Osteoblast (primary cell): ENCODE data around the gene SPG21. TPM values are rescaled to one million over a fixed set of nuclear protein-coding genes. Genes with fewer than 3 reads are reported as not detected.

Experiments used
- DNase-seq: peaks from one replicate; pipeline ENCODE4 v3.0.0; 2011; ENCODE audit warnings: low spot score, mixed read lengths; ENCODE audit not compliant: insufficient read length; ENCODE audit errors: missing footprints
- H2AFZ ChIP-seq: 2 replicates; pipeline ENCODE4 v1.6.0; 2011; ENCODE audit warnings: mild to moderate bottlenecking, low read length
- H3K27ac ChIP-seq: 2 replicates; pipeline ENCODE4 v1.5.1; 2011; ENCODE audit warnings: mild to moderate bottlenecking, low read depth, low read length, moderate library complexity
- H3K27me3 ChIP-seq: 2 replicates; pipeline ENCODE4 v1.6.0; 2012; ENCODE audit warnings: mild to moderate bottlenecking, control low read depth, inconsistent platforms, low read length, moderate library complexity; ENCODE audit not compliant: insufficient read depth
- H3K36me3 ChIP-seq: 2 replicates; pipeline ENCODE4 v1.5.1; 2011; ENCODE audit warnings: mild to moderate bottlenecking, low read length, control low read depth, moderate library complexity; ENCODE audit not compliant: insufficient read depth
- H3K4me1 ChIP-seq: 2 replicates; pipeline ENCODE4 v1.5.1; 2011; ENCODE audit warnings: mild to moderate bottlenecking, low read length, control low read depth, moderate library complexity; ENCODE audit not compliant: insufficient read depth
- H3K4me2 ChIP-seq: 2 replicates; pipeline ENCODE4 v1.6.0; 2011; ENCODE audit warnings: mild to moderate bottlenecking, low read length; ENCODE audit not compliant: insufficient read depth
- H3K4me3 ChIP-seq: fragments of 200-600 bp; sonication (generic); 3 replicates; pipeline ENCODE4 v1.5.1; 2012; ENCODE audit warnings: mild to moderate bottlenecking, low read length, inconsistent platforms; ENCODE audit not compliant: insufficient read depth
- H3K79me2 ChIP-seq: 2 replicates; pipeline ENCODE4 v1.6.0; 2012; ENCODE audit warnings: mild to moderate bottlenecking, low read length, control low read depth, inconsistent platforms; ENCODE audit not compliant: insufficient read depth
- H3K9me3 ChIP-seq: 2 replicates; pipeline ENCODE4 v1.5.1; 2011; ENCODE audit warnings: low read depth, low read length, control low read depth
- H4K20me1 ChIP-seq: 2 replicates; pipeline ENCODE4 v1.6.0; 2012; ENCODE audit warnings: mild to moderate bottlenecking, low read length, control low read depth; ENCODE audit not compliant: insufficient read depth
- total RNA-seq: library from RNA; depleted of rRNA; stranded (reverse); fragments of >200 nt; gene quantifications from 2 replicates; pipeline ENCODE4 v1.2.3, GENCODE V29; 2012
- TF ChIP-seq, protein P1 (sequence below): IDR thresholded peaks from 2 replicates; pipeline ENCODE4 v1.5.1; 2011; ENCODE audit warnings: mild to moderate bottlenecking, low read depth, low read length, moderate library complexity; ENCODE audit errors: extremely low read depth

Gene SPG21
- total RNA-seq, 1 donor, result 142 TPM

GRCh38 chr15:64960153-64960552, 29.6 kb downstream of the SPG21 start:
- peaks cover 82% of the 10 kb centered on the region for H3K36me3 ChIP-seq
- no peak overlapping the region for H3K4me3 ChIP-seq
- H3K79me2 ChIP-seq, result no peaks in the 10 kb centered on the region
- TF ChIP-seq, protein P1, sequence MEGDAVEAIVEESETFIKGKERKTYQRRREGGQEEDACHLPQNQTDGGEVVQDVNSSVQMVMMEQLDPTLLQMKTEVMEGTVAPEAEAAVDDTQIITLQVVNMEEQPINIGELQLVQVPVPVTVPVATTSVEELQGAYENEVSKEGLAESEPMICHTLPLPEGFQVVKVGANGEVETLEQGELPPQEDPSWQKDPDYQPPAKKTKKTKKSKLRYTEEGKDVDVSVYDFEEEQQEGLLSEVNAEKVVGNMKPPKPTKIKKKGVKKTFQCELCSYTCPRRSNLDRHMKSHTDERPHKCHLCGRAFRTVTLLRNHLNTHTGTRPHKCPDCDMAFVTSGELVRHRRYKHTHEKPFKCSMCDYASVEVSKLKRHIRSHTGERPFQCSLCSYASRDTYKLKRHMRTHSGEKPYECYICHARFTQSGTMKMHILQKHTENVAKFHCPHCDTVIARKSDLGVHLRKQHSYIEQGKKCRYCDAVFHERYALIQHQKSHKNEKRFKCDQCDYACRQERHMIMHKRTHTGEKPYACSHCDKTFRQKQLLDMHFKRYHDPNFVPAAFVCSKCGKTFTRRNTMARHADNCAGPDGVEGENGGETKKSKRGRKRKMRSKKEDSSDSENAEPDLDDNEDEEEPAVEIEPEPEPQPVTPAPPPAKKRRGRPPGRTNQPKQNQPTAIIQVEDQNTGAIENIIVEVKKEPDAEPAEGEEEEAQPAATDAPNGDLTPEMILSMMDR, result no peak
- H4K20me1 ChIP-seq, result no peaks in the 10 kb centered on the region
- H3K9me3 ChIP-seq, result no peaks in the 10 kb centered on the region
- H3K4me2 ChIP-seq, result no peak overlapping the region
- no peak overlapping the region for H3K27ac ChIP-seq
- no peaks in the 10 kb centered on the region for H3K4me1 ChIP-seq
- no peak for DNase-seq
- H3K27me3 ChIP-seq, result no peaks in the 10 kb centered on the region
- no peak overlapping the region for H2AFZ ChIP-seq

GRCh38 chr15:64959128-64959527, 30.6 kb downstream of the SPG21 start:
- Histone ChIP-seq H3K36me3 (peaks cover 74% of the 10 kb centered on the region), H3K27me3 (no peaks in the 10 kb centered on the region), H3K9me3 (no peaks in the 10 kb centered on the region), H3K27ac (no peak overlapping the region), H2AFZ (no peak overlapping the region), H3K4me1 (no peaks in the 10 kb centered on the region), H3K4me2 (no peak overlapping the region), H3K79me2 (no peaks in the 10 kb centered on the region), H4K20me1 (no peaks in the 10 kb centered on the region), H3K4me3 (no peak overlapping the region)
- DNase-seq, result no peak
- TF ChIP-seq, protein P1, result no peak

DNA sequence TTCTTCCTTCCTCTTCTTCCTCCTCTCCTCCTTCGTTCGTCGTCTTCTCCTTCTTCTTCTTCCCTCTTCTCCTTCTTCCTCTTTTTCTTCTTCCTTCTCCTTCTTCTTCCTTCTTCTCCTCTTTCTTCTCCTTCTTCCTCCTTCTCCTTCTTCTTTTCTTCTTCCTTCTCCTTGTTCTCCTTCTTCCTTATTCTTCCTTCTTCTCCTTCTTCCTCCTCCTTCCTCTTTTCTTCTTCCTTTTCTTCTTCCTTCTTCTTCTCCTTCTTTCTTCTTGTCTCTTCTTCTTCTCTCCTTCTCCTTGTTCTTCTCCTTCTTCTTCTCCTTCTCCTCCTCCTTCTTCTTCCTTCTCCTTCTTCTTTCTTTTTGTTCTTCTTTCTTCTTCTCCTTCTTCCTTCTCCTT, 35.3 kb downstream of the SPG21 start:
- Histone ChIP-seq H3K4me3 (no peak overlapping the region), H3K79me2 (no peaks in the 10 kb centered on the region), H3K9me3 (no peaks in the 10 kb centered on the region), H3K4me2 (no peak overlapping the region), H2AFZ (no peak overlapping the region), H3K27ac (no peak overlapping the region), H4K20me1 (no peaks in the 10 kb centered on the region), H3K36me3 (peaks cover 30% of the 10 kb centered on the region), H3K4me1 (no peaks in the 10 kb centered on the region), H3K27me3 (no peaks in the 10 kb centered on the region)
- TF ChIP-seq, protein P1, result no peak
- no peak for DNase-seq

- TF ChIP-seq, protein P1, result no peak
- H3K4me2 ChIP-seq, result no peak overlapping the region
These were observed 37.8 kb downstream of the SPG21 start for GRCh38 chr15:64951777-64952418.

More at GRCh38 chr15:64951777-64952418, 37.8 kb downstream of the SPG21 start:
- no peak overlapping the region for H2AFZ ChIP-seq
- H3K27ac ChIP-seq, result no peak overlapping the region
- no peak overlapping the region for H3K4me3 ChIP-seq
- no peaks in the 10 kb centered on the region for H4K20me1 ChIP-seq
- peaks cover 11% of the 10 kb centered on the region for H3K36me3 ChIP-seq
- no peak for DNase-seq
- H3K4me1 ChIP-seq, result no peaks in the 10 kb centered on the region
- H3K79me2 ChIP-seq, result no peaks in the 10 kb centered on the region
- H3K9me3 ChIP-seq, result no peaks in the 10 kb centered on the region
- no peaks in the 10 kb centered on the region for H3K27me3 ChIP-seq
